ENCODE results near the gene CGREF1. TPM values are rescaled to one million over a fixed set of nuclear protein-coding genes. Genes with fewer than 3 reads are reported as not detected.

The CGREF1 gene
- total RNA-seq, 1 donor from 2014 or later: 0.43 TPM

GRCh38 chr2:27094353-27094984, 24.5 kb downstream of the CGREF1 start:
- DNase-seq (no peak), ATAC-seq (no peak)
- Histone ChIP-seq H3K27me3 (no peaks in the 10 kb centered on the region), H3K27ac (no peak overlapping the region), H3K4me1 (peaks cover 8% of the 10 kb centered on the region), H3K36me3 (no peaks in the 10 kb centered on the region), H3K9me3 (no peaks in the 10 kb centered on the region), H3K4me3 (no peak overlapping the region)
- intact Hi-C loops (cut with DNase I): no loop called here
- TF ChIP-seq CTCF (IDR thresholded peaks at IDR 0.05): no peak

- intact Hi-C loops (cut with DNase I): no loop called here
- H3K4me3 ChIP-seq: no peak overlapping the region
These were observed 25.2 kb downstream of the CGREF1 start for GRCh38 chr2:27093430-27094352.

GRCh38 chr2:27092696-27093429, 26.1 kb downstream of the CGREF1 start:
- Histone ChIP-seq H3K4me3 (no peak overlapping the region), H3K36me3 (no peaks in the 10 kb centered on the region), H3K27me3 (no peaks in the 10 kb centered on the region), H3K9me3 (no peaks in the 10 kb centered on the region), H3K4me1 (peaks cover 8% of the 10 kb centered on the region), H3K27ac (no peak overlapping the region)
- intact Hi-C loops (cut with DNase I): no loop called here
- DNase-seq (no peak), ATAC-seq (no peak)
- no peak for TF ChIP-seq CTCF (IDR thresholded peaks at IDR 0.05)

More at GRCh38 chr2:27093430-27094352, 25.2 kb downstream of the CGREF1 start:
- H3K36me3 ChIP-seq: no peaks in the 10 kb centered on the region
- ATAC-seq (no peak), DNase-seq (no peak)
- no peak overlapping the region for H3K27ac ChIP-seq
- H3K27me3 ChIP-seq: no peaks in the 10 kb centered on the region
- TF ChIP-seq CTCF (IDR thresholded peaks at IDR 0.05): no peak
- peaks cover 8% of the 10 kb centered on the region for H3K4me1 ChIP-seq
- no peaks in the 10 kb centered on the region for H3K9me3 ChIP-seq

GRCh38 chr2:27091746-27092695, 26.9 kb downstream of the CGREF1 start:
- Histone ChIP-seq H3K36me3 (no peaks in the 10 kb centered on the region), H3K9me3 (no peaks in the 10 kb centered on the region), H3K4me1 (peaks cover 16% of the 10 kb centered on the region), H3K4me3 (no peak overlapping the region), H3K27me3 (no peaks in the 10 kb centered on the region), H3K27ac (no peak overlapping the region)
- DNase-seq (no peak), ATAC-seq (no peak)
- TF ChIP-seq CTCF (IDR thresholded peaks at IDR 0.05): no peak
- intact Hi-C loops (cut with DNase I): no loop called here
